HepG2 (cell line): Measurements from ENCODE around the gene NPC1. TPM values are rescaled to one million over a fixed set of nuclear protein-coding genes. Genes with fewer than 3 reads are reported as not detected.

Experiments
- CREM ChIP-seq, 2 experiments: sonication (generic) in 1 of 2; formaldehyde crosslinking in 1 of 2; IDR thresholded peaks; 2 replicates each; pipeline versions ENCODE4 v1.4.0 to v1.6.1; 2016 to 2020; ENCODE audit warnings: antibody characterized with exemption in 1 of 2, mild to moderate bottlenecking in 1 of 2, missing genetic modification reagents in 1 of 2
- NFKBIZ ChIP-seq: IDR thresholded peaks from 2 replicates; pipeline ENCODE4 v1.6.1; 2018; ENCODE audit warnings: missing genetic modification reagents, missing compliant biosample characterization
- NR3C1 ChIP-seq: sonication (generic); formaldehyde crosslinking; IDR thresholded peaks from 2 replicates; pipeline ENCODE4 v1.4.0; 2020; ENCODE audit warnings: missing genetic modification reagents
- SALL2 ChIP-seq: sonication (generic); formaldehyde crosslinking; IDR thresholded peaks from 2 replicates; pipeline ENCODE4 v1.8.1; 2023; ENCODE audit warnings: mild to moderate bottlenecking, missing genetic modification reagents, inconsistent platforms
- SKI ChIP-seq: fragments of 450-650 bp; IDR thresholded peaks from one replicate; pipeline ENCODE4 v1.6.1; 2018; ENCODE audit warnings: mild to moderate bottlenecking; ENCODE audit not compliant: partially characterized antibody
- SP4 ChIP-seq: sonication (generic); formaldehyde crosslinking; IDR thresholded peaks from 2 replicates; pipeline ENCODE4 v1.8.1; 2023; ENCODE audit warnings: mild to moderate bottlenecking, missing genetic modification reagents
- TFAP4 ChIP-seq: sonication (generic); IDR thresholded peaks from 2 replicates; pipeline ENCODE4 v1.6.1; 2016; ENCODE audit warnings: low read depth, borderline replicate concordance
- ZBTB21 ChIP-seq: sonication (generic); formaldehyde crosslinking; IDR thresholded peaks from 2 replicates; pipeline ENCODE4 v1.4.0; 2020; ENCODE audit warnings: missing genetic modification reagents
- ZNF549 ChIP-seq: sonication (generic); formaldehyde crosslinking; IDR thresholded peaks from 2 replicates; pipeline ENCODE4 v1.5.0; 2020; ENCODE audit warnings: missing genetic modification reagents
- ZNF572 ChIP-seq: sonication (generic); formaldehyde crosslinking; IDR thresholded peaks from 2 replicates; pipeline ENCODE4 v1.5.1; 2020; ENCODE audit warnings: mild to moderate bottlenecking, missing genetic modification reagents
- ZNF609 ChIP-seq: sonication (generic); formaldehyde crosslinking; IDR thresholded peaks from 2 replicates; pipeline ENCODE4 v1.4.0; 2020; ENCODE audit warnings: mild to moderate bottlenecking, missing genetic modification reagents, borderline replicate concordance
- ZNF674 ChIP-seq: sonication (generic); formaldehyde crosslinking; IDR thresholded peaks from 2 replicates; pipeline ENCODE4 v1.5.0; 2020; ENCODE audit warnings: low read depth, mild to moderate bottlenecking, missing genetic modification reagents
- polyA plus RNA-seq, 8 experiments: library from polyadenylated mRNA; depleted of rRNA in 3 of 8; stranded (reverse) in 7 of 8; unstranded in 1 of 8; fragments of >200 nt; fragmentation: Illumina TruSeq in 4 of 8; extraction: Trizol in 4 of 8; gene quantifications; 2 replicates each; pipeline versions ENCODE4 v1.2.1 to v1.2.3, GENCODE V29; 2011 to 2016; ENCODE audit warnings: low read depth in 4 of 8, missing spikeins in 1 of 8, mixed read lengths in 1 of 8; ENCODE audit not compliant: insufficient read depth in 1 of 8
- total RNA-seq, 5 experiments: library from RNA; depleted of rRNA; stranded (reverse); fragments of >200 nt; fragmentation: Illumina TruSeq; extraction: Trizol; gene quantifications; 2 replicates each; pipeline ENCODE4 v1.2.3, GENCODE V29; 2016; ENCODE audit warnings: low read depth in 1 of 5
- TF ChIP-seq, protein P1 (sequence below): sonication (generic); formaldehyde crosslinking; IDR thresholded peaks from 2 replicates; pipeline ENCODE4 v1.4.0; 2020; ENCODE audit warnings: missing genetic modification reagents, mild to moderate bottlenecking, borderline replicate concordance
- TF ChIP-seq, protein P2 (sequence below): sonication (generic); formaldehyde crosslinking; IDR thresholded peaks from 2 replicates; pipeline ENCODE4 v1.8.0; 2022; ENCODE audit warnings: mild to moderate bottlenecking, missing genetic modification reagents, moderate library complexity
- TF ChIP-seq, protein P3 (sequence below): sonication (generic); formaldehyde crosslinking; IDR thresholded peaks from 2 replicates; pipeline ENCODE4 v1.4.0; 2020; ENCODE audit warnings: missing genetic modification reagents

NPC1 gene
- total and polyA plus RNA-seq, 2 of the 13 experiments (the other 11 are each of a cell fraction or from before 2014, with no cell fraction given), result 46.5 to 114 TPM

DNA sequence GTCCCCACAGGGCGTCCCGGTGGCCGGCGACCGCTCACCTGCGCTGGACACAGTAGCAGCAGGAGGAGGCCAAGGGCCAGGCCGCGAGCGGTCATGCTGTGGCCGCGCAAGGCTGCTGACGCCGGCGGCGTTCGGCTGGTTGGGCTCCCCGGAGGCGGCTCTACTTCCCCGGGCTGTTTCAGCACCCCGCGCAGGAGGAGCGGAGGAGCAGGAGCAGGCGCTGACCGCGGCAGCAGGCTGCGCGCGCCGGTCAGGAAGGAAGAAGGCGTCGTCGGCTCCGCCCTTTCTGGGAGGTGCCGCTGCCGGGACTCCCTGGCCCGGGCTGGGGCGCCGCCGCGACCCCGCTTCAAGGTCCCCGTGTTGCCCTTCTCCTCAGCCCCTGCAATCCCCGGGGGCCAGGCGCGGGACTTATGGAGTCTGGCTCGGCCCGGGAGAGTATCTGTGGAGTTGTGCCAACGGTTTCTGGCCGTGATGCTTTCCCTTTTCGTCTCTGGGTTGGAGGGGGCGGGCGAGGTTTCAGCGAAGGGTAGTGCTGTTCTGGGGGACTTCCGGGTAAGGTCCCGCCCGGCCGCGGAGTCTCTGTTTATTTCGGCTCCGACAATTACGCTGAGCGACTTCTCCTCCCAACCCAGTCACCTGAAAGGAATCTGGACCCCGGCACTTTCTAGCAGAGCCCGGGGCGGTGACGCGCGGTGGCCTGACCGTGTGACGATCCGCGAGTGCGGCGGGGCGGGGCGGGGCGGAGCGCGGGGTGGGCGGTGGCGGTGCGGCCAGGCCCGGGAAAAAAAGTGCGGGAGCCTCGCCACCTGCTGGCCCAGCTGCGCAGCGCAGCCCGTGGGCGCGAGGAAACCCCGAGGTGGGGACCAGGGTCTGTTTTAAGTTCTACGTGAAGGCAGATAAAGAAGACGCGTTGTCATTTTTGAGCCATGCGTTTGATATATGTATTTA lies at the start of gene NPC1 (continued):
- TF ChIP-seq, protein P1, sequence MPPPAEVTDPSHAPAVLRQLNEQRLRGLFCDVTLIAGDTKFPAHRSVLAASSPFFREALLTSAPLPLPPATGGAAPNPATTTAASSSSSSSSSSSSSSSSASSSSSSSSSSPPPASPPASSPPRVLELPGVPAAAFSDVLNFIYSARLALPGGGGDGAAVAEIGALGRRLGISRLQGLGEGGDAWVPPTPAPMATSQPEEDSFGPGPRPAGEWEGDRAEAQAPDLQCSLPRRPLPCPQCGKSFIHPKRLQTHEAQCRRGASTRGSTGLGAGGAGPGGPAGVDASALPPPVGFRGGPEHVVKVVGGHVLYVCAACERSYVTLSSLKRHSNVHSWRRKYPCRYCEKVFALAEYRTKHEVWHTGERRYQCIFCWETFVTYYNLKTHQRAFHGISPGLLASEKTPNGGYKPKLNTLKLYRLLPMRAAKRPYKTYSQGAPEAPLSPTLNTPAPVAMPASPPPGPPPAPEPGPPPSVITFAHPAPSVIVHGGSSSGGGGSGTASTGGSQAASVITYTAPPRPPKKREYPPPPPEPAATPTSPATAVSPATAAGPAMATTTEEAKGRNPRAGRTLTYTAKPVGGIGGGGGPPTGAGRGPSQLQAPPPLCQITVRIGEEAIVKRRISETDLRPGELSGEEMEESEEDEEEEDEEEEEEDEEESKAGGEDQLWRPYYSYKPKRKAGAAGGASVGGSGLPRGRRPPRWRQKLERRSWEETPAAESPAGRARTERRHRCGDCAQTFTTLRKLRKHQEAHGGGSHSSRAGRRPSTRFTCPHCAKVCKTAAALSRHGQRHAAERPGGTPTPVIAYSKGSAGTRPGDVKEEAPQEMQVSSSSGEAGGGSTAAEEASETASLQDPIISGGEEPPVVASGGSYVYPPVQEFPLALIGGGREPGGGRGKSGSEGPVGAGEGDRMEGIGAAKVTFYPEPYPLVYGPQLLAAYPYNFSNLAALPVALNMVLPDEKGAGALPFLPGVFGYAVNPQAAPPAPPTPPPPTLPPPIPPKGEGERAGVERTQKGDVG (CRISPR knock-in tag), result peak; percentile 59; the same call in 1 of the 2 replicates
- TF ChIP-seq, protein P2, sequence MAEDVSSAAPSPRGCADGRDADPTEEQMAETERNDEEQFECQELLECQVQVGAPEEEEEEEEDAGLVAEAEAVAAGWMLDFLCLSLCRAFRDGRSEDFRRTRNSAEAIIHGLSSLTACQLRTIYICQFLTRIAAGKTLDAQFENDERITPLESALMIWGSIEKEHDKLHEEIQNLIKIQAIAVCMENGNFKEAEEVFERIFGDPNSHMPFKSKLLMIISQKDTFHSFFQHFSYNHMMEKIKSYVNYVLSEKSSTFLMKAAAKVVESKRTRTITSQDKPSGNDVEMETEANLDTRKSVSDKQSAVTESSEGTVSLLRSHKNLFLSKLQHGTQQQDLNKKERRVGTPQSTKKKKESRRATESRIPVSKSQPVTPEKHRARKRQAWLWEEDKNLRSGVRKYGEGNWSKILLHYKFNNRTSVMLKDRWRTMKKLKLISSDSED (CRISPR knock-in tag), result no peak
- TF ChIP-seq SALL2 (CRISPR knock-in tag) (peak; percentile 70; the same call in 1 of the 2 replicates), NFKBIZ (CRISPR knock-in tag) (no peak), CREM (IDR thresholded peaks at IDR 0.05) (peak; percentile 60; the same call in 1 of the 2 replicates), CREM (CRISPR knock-in tag; IDR thresholded peaks at IDR 0.05) (no peak), SP4 (CRISPR knock-in tag) (0 out of 2 replicates have a peak, but pooled peaks have one; percentile 44), TFAP4 (peak; percentile 60; the same call in 1 of the 2 replicates), SKI (peak; percentile 52), ZBTB21 (CRISPR knock-in tag) (peak; percentile 44; the same call in 1 of the 2 replicates), ZNF674 (CRISPR knock-in tag) (0 out of 2 replicates have a peak, but pooled peaks have one; percentile 37), NR3C1 (no peak), ZNF572 (CRISPR knock-in tag) (0 out of 2 replicates have a peak, but pooled peaks have one; percentile 54), ZNF549 (no peak), ZNF609 (peak; percentile 42; the same call in 1 of the 2 replicates)
- TF ChIP-seq, protein P3, sequence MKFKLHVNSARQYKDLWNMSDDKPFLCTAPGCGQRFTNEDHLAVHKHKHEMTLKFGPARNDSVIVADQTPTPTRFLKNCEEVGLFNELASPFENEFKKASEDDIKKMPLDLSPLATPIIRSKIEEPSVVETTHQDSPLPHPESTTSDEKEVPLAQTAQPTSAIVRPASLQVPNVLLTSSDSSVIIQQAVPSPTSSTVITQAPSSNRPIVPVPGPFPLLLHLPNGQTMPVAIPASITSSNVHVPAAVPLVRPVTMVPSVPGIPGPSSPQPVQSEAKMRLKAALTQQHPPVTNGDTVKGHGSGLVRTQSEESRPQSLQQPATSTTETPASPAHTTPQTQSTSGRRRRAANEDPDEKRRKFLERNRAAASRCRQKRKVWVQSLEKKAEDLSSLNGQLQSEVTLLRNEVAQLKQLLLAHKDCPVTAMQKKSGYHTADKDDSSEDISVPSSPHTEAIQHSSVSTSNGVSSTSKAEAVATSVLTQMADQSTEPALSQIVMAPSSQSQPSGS (CRISPR knock-in tag), result peak; percentile 12; the same call in 1 of the 2 replicates
